ENCODE measurements around the gene SUGCT.

The SUGCT gene

GRCh38 chr7:40842641-40843040 lies 707.8 kb downstream of the SUGCT start:
- no peaks in the 10 kb centered on the region for H3K27me3 ChIP-seq
- no peak overlapping the region for H3K4me3 ChIP-seq

GRCh38 chr7:40843338-40843985 lies 708.7 kb downstream of the SUGCT start:
- Histone ChIP-seq H3K4me3 (no peak overlapping the region), H3K27me3 (no peaks in the 10 kb centered on the region), H3K4me1 (no peaks in the 10 kb centered on the region), H3K4me2 (no peak overlapping the region), H3K27ac (no peak overlapping the region), H4K20me1 (no peaks in the 10 kb centered on the region), H3K36me3 (no peaks in the 10 kb centered on the region), H3K9me3 (peaks cover 7% of the 10 kb centered on the region; the same call in 1 of the 2 replicates), H3K9ac (no peak overlapping the region)
- TF ChIP-seq Cebpa-rat (IDR thresholded peaks at IDR 0.05): no peak

More at GRCh38 chr7:40842641-40843040, 707.8 kb downstream of the SUGCT start:
- peaks cover 10% of the 10 kb centered on the region; the same call in 1 of the 2 replicates for H3K9me3 ChIP-seq
- no peak overlapping the region for H3K9ac ChIP-seq
- no peak overlapping the region for H3K27ac ChIP-seq
- TF ChIP-seq Cebpa-rat (IDR thresholded peaks at IDR 0.05): no peak
- no peaks in the 10 kb centered on the region for H3K36me3 ChIP-seq
- no peaks in the 10 kb centered on the region for H4K20me1 ChIP-seq
- no peaks in the 10 kb centered on the region for H3K4me1 ChIP-seq
- H3K4me2 ChIP-seq: no peak overlapping the region

GRCh38 chr7:40845943-40846342 lies 711.1 kb downstream of the SUGCT start:
- Histone ChIP-seq H3K4me2 (no peak overlapping the region), H3K9me3 (no peaks in the 10 kb centered on the region; the same call in 1 of the 2 replicates), H3K27ac (no peak overlapping the region), H3K4me1 (no peaks in the 10 kb centered on the region), H3K9ac (no peak overlapping the region), H3K4me3 (no peak overlapping the region), H3K36me3 (no peaks in the 10 kb centered on the region), H3K27me3 (no peaks in the 10 kb centered on the region), H4K20me1 (no peaks in the 10 kb centered on the region)
- no peak for TF ChIP-seq Cebpa-rat (IDR thresholded peaks at IDR 0.05)

GRCh38 chr7:40847921-40848320 lies 713.1 kb downstream of the SUGCT start:
- Histone ChIP-seq H4K20me1 (no peaks in the 10 kb centered on the region), H3K4me2 (no peak overlapping the region), H3K27ac (no peak overlapping the region), H3K27me3 (no peaks in the 10 kb centered on the region), H3K9ac (no peak overlapping the region), H3K4me3 (no peak overlapping the region), H3K36me3 (no peaks in the 10 kb centered on the region), H3K4me1 (no peaks in the 10 kb centered on the region), H3K9me3 (no peaks in the 10 kb centered on the region; the same call in 1 of the 2 replicates)
- TF ChIP-seq Cebpa-rat (IDR thresholded peaks at IDR 0.05): no peak

GRCh38 chr7:40848541-40849221 lies 713.9 kb downstream of the SUGCT start:
- no peak overlapping the region for H3K4me3 ChIP-seq
- H4K20me1 ChIP-seq: no peaks in the 10 kb centered on the region
- H3K9me3 ChIP-seq: no peaks in the 10 kb centered on the region; the same call in 1 of the 2 replicates
- H3K27ac ChIP-seq: no peak overlapping the region
- no peaks in the 10 kb centered on the region for H3K27me3 ChIP-seq
- H3K4me1 ChIP-seq: no peaks in the 10 kb centered on the region
- H3K9ac ChIP-seq: no peak overlapping the region
- H3K36me3 ChIP-seq: no peaks in the 10 kb centered on the region
- TF ChIP-seq Cebpa-rat (IDR thresholded peaks at IDR 0.05): no peak
- no peak overlapping the region for H3K4me2 ChIP-seq

- Histone ChIP-seq H4K20me1 (no peaks in the 10 kb centered on the region), H3K27ac (no peak overlapping the region), H3K36me3 (no peaks in the 10 kb centered on the region), H3K4me2 (no peak overlapping the region), H3K4me3 (no peak overlapping the region), H3K9ac (no peak overlapping the region), H3K9me3 (no peaks in the 10 kb centered on the region), H3K4me1 (no peaks in the 10 kb centered on the region), H3K27me3 (no peaks in the 10 kb centered on the region)
- no peak for TF ChIP-seq Cebpa-rat (IDR thresholded peaks at IDR 0.05)
Measured at GRCh38 chr7:40850017-40850416, 715.2 kb downstream of the SUGCT start.

GRCh38 chr7:40851001-40851400 lies 716.2 kb downstream of the SUGCT start:
- H3K9me3 ChIP-seq: no peaks in the 10 kb centered on the region
- H3K4me1 ChIP-seq: no peaks in the 10 kb centered on the region
- no peak for TF ChIP-seq Cebpa-rat (IDR thresholded peaks at IDR 0.05)
- no peak overlapping the region for H3K4me3 ChIP-seq
- no peaks in the 10 kb centered on the region for H4K20me1 ChIP-seq
- no peaks in the 10 kb centered on the region for H3K27me3 ChIP-seq
- H3K9ac ChIP-seq: no peak overlapping the region
- no peak overlapping the region for H3K27ac ChIP-seq
- no peak overlapping the region for H3K4me2 ChIP-seq
- no peaks in the 10 kb centered on the region for H3K36me3 ChIP-seq

GRCh38 chr7:40859076-40859475 lies 724.3 kb downstream of the SUGCT start:
- no peak overlapping the region for H3K27ac ChIP-seq
- H4K20me1 ChIP-seq: no peaks in the 10 kb centered on the region
- no peak overlapping the region for H3K4me2 ChIP-seq
- no peaks in the 10 kb centered on the region for H3K4me1 ChIP-seq
- no peaks in the 10 kb centered on the region for H3K27me3 ChIP-seq
- H3K36me3 ChIP-seq: no peaks in the 10 kb centered on the region
- no peak overlapping the region for H3K4me3 ChIP-seq
- TF ChIP-seq Cebpa-rat (IDR thresholded peaks at IDR 0.05): no peak
- H3K9ac ChIP-seq: no peak overlapping the region
- H3K9me3 ChIP-seq: no peaks in the 10 kb centered on the region

GRCh38 chr7:40859965-40860543 lies 725.2 kb downstream of the SUGCT start:
- TF ChIP-seq Cebpa-rat (IDR thresholded peaks at IDR 0.05): no peak
- no peaks in the 10 kb centered on the region for H3K36me3 ChIP-seq
- H3K27me3 ChIP-seq: no peaks in the 10 kb centered on the region
- no peaks in the 10 kb centered on the region for H3K9me3 ChIP-seq
- H3K4me1 ChIP-seq: no peaks in the 10 kb centered on the region
- H3K4me2 ChIP-seq: no peak overlapping the region
- H3K27ac ChIP-seq: no peak overlapping the region
- no peak overlapping the region for H3K9ac ChIP-seq
- no peak overlapping the region for H3K4me3 ChIP-seq
- H4K20me1 ChIP-seq: no peaks in the 10 kb centered on the region
